Endodermal cell (in vitro differentiated cells): Measurements from ENCODE around the gene CSNK1E. TPM values are rescaled to one million over a fixed set of nuclear protein-coding genes. Genes with fewer than 3 reads are reported as not detected.

Source experiments
- DNase-seq: peaks from one replicate; pipeline ENCODE4 v3.0.0-alpha.2; 2017
- H3K27ac ChIP-seq: 2 replicates; pipeline ENCODE4 v1.5.1; 2013; ENCODE audit warnings: mild to moderate bottlenecking, low read depth, low read length, moderate library complexity
- H3K27me3 ChIP-seq: 2 replicates; pipeline ENCODE4 v1.6.1; 2013; ENCODE audit warnings: mild to moderate bottlenecking, low read length, moderate library complexity; ENCODE audit not compliant: insufficient read depth, control insufficient read depth, poor library complexity, severe bottlenecking
- H3K36me3 ChIP-seq: 2 replicates; pipeline ENCODE4 v1.7.0; 2013; ENCODE audit warnings: mild to moderate bottlenecking, low read length, moderate library complexity; ENCODE audit not compliant: control insufficient read depth, insufficient read depth
- H3K4me1 ChIP-seq: one replicate; pipeline ENCODE4 v1.7.0; 2013; ENCODE audit warnings: low read length; ENCODE audit not compliant: control insufficient read depth, insufficient read depth
- H3K4me3 ChIP-seq: 2 replicates; pipeline ENCODE4 v1.5.1; 2013; ENCODE audit warnings: mild to moderate bottlenecking, low read length, moderate library complexity
- H3K9ac ChIP-seq: 2 replicates; pipeline ENCODE4 v1.6.1; 2013; ENCODE audit warnings: mild to moderate bottlenecking, low read length, moderate library complexity; ENCODE audit not compliant: poor library complexity, severe bottlenecking; ENCODE audit errors: extremely low read depth
- H3K9me3 ChIP-seq: 2 replicates; pipeline ENCODE4 v1.6.1; 2013; ENCODE audit warnings: mild to moderate bottlenecking, low read length, moderate library complexity; ENCODE audit not compliant: control insufficient read depth
- H3K27ac Mint-ChIP-seq: 2 replicates; pipeline ENCODE4 v1.8.0; 2020; ENCODE audit warnings: mixed read lengths
- H3K27me3 Mint-ChIP-seq: 2 replicates; pipeline ENCODE4 v1.8.0; 2021; ENCODE audit warnings: mild to moderate bottlenecking, mixed read lengths; ENCODE audit not compliant: insufficient read depth
- H3K36me3 Mint-ChIP-seq: 2 replicates; pipeline ENCODE4 v1.8.0; 2020; ENCODE audit warnings: low read depth, mixed read lengths
- H3K4me1 Mint-ChIP-seq: 2 replicates; pipeline ENCODE4 v1.8.0; 2020; ENCODE audit warnings: mixed read lengths
- H3K4me3 Mint-ChIP-seq: 2 replicates; pipeline ENCODE4 v1.8.0; 2020; ENCODE audit warnings: mild to moderate bottlenecking, moderate library complexity, mixed read lengths
- H3K9me3 Mint-ChIP-seq: 2 replicates; pipeline ENCODE4 v1.8.0; 2020; ENCODE audit warnings: mild to moderate bottlenecking, mixed read lengths
- WGBS, 2 experiments: methylation state at CpG; one replicate each; pipeline versions ENCODE4 v1.1.5 to v1.1.7; 2013; ENCODE audit warnings: missing lambda C conversion rate in 2 of 2, mixed read lengths in 1 of 2; ENCODE audit not compliant: insufficient coverage in 1 of 2, insufficient read length in 1 of 2; 5-methylcytosine and 5-hydroxymethylcytosine counted together
- total RNA-seq, 2 donors: library from RNA; stranded (reverse); fragmentation: NEBNext Ultra II Directional in 1 of 2; extraction: Animal tissue kit (Norgen Biotek cat#: 25700) in 1 of 2; gene quantifications; 2 replicates in 1 of 2; 3 replicates in 1 of 2; pipeline ENCODE4 v1.2.1, GENCODE V29; 2021
- TF ChIP-seq, protein P1 (sequence below): fragments of 200-600 bp; sonication (generic); conservative IDR thresholded peaks from 2 replicates; pipeline ENCODE4 v1.5.0; 2021; ENCODE audit warnings: antibody characterized with exemption, mild to moderate bottlenecking

CSNK1E gene
- total RNA-seq, 2 donors from 2014 or later = 224 to 229 TPM

- peaks cover 6% of the 10 kb centered on the region for H3K4me1 ChIP-seq
- no peak overlapping the region for H3K9ac ChIP-seq
- no peak overlapping the region for H3K4me3 ChIP-seq
- Mint-ChIP-seq H3K9me3 (no peaks in the 10 kb centered on the region), H3K4me3 (no peak overlapping the region), H3K4me1 (peaks cover 25% of the 10 kb centered on the region), H3K27ac (no peak overlapping the region), H3K36me3 (peaks cover 18% of the 10 kb centered on the region), H3K27me3 (no peaks in the 10 kb centered on the region)
- no peak for DNase-seq
- H3K27ac ChIP-seq = no peak overlapping the region
- WGBS, 2 experiments = 88 to 92% methylated on average over 9 to 11 of the region's 11 CpGs
- H3K27me3 ChIP-seq = no peaks in the 10 kb centered on the region
- H3K36me3 ChIP-seq = peaks cover 27% of the 10 kb centered on the region
- no peaks in the 10 kb centered on the region for H3K9me3 ChIP-seq
- TF ChIP-seq, protein P1, sequence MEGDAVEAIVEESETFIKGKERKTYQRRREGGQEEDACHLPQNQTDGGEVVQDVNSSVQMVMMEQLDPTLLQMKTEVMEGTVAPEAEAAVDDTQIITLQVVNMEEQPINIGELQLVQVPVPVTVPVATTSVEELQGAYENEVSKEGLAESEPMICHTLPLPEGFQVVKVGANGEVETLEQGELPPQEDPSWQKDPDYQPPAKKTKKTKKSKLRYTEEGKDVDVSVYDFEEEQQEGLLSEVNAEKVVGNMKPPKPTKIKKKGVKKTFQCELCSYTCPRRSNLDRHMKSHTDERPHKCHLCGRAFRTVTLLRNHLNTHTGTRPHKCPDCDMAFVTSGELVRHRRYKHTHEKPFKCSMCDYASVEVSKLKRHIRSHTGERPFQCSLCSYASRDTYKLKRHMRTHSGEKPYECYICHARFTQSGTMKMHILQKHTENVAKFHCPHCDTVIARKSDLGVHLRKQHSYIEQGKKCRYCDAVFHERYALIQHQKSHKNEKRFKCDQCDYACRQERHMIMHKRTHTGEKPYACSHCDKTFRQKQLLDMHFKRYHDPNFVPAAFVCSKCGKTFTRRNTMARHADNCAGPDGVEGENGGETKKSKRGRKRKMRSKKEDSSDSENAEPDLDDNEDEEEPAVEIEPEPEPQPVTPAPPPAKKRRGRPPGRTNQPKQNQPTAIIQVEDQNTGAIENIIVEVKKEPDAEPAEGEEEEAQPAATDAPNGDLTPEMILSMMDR = no peak
These were observed 30.1 kb downstream of the CSNK1E start for GRCh38 chr22:38286915-38287669.

DNA sequence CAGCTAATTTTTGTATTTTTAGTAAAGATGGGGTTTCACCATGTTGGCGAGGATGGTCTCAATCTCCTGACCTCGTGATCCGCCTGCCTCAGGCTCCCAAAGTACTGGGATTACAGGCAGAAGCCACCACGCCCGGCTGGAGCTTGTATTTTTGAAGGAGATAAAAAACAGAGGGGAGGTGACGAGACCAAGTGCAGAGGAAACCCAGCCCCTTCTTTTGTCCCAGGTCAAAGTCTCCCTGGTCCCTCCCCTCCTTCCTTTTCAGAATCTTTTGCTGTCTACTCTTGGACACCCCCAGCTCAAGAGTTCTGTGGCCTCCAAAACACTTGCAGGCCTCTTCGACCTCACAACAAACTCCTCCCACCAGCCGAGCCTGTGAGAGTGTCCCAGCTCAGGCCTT, 32.2 kb downstream of the CSNK1E start:
- Mint-ChIP-seq H3K27me3 (no peaks in the 10 kb centered on the region), H3K27ac (peak overlapping the region; percentile 91), H3K4me1 (peaks cover 25% of the 10 kb centered on the region), H3K4me3 (no peak overlapping the region), H3K9me3 (no peaks in the 10 kb centered on the region), H3K36me3 (peaks cover 10% of the 10 kb centered on the region)
- TF ChIP-seq, protein P1 = no peak
- Histone ChIP-seq H3K36me3 (peaks cover 13% of the 10 kb centered on the region), H3K4me3 (no peak overlapping the region), H3K9ac (no peak overlapping the region), H3K4me1 (peaks cover 6% of the 10 kb centered on the region), H3K27ac (no peak overlapping the region), H3K27me3 (no peaks in the 10 kb centered on the region), H3K9me3 (no peaks in the 10 kb centered on the region)
- 82 to 85% methylated on average over 7 to 8 of the region's 8 CpGs for WGBS, 2 experiments
- DNase-seq = no peak

DNA sequence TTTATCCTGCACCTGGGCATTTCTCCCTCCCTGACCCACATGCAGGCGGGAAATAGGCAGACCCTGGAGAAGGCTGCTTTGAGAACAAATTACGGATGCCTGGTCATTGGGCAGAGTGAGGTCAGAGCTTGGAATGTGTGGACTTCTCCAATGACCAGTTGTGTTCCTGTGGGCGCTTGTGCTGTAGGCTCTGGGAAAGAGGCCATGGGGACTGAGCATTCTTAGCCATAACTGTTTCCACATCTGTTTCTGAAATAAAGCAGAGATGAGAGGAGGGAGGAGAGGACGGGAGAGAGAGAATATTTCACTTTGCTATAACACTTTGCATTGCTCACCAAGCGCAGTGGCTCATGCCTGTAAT, 33.2 kb downstream of the CSNK1E start:
- peaks cover 4% of the 10 kb centered on the region for H3K36me3 Mint-ChIP-seq
- no peaks in the 10 kb centered on the region for H3K27me3 Mint-ChIP-seq
- TF ChIP-seq, protein P1 = no peak
- H3K4me1 Mint-ChIP-seq = peaks cover 25% of the 10 kb centered on the region
- H3K4me3 Mint-ChIP-seq = peak overlapping the region; percentile 19
- peak overlapping the region; percentile 28 for H3K9ac ChIP-seq
- H3K9me3 ChIP-seq = no peaks in the 10 kb centered on the region
- no peaks in the 10 kb centered on the region for H3K9me3 Mint-ChIP-seq
- peaks cover 6% of the 10 kb centered on the region for H3K4me1 ChIP-seq
- WGBS, 2 experiments = 86 to 94% methylated on average over 3 to 5 of the region's 5 CpGs
- peak overlapping the region; percentile 26 for H3K27ac ChIP-seq
- H3K27me3 ChIP-seq = no peaks in the 10 kb centered on the region
- H3K36me3 ChIP-seq = peaks cover 5% of the 10 kb centered on the region
- no peak overlapping the region for H3K4me3 ChIP-seq
- peak overlapping the region; percentile 96 for H3K27ac Mint-ChIP-seq
- no peak for DNase-seq
